BLaER1 treated with 17β-estradiol and CSF1 and Interleukin-3, amounts not matched to agents 10 nM and 100 nM (cell line): ENCODE measurements around the gene FANCI.

Source experiments
- H3K27ac ChIP-seq, 11 experiments: shearing (Covaris generic); formaldehyde crosslinking; 2 replicates each; pipeline ENCODE4 v1.8.1; 2022
- H3K27me3 ChIP-seq, 11 experiments: shearing (Covaris generic); formaldehyde crosslinking; 2 replicates each; pipeline ENCODE4 v1.8.1; 2022
- H3K36me3 ChIP-seq, 11 experiments: shearing (Covaris generic); formaldehyde crosslinking; 2 replicates each; pipeline ENCODE4 v1.8.1; 2022
- H3K4me1 ChIP-seq, 10 experiments: shearing (Covaris generic); formaldehyde crosslinking; 2 replicates each; pipeline ENCODE4 v1.8.1; 2022
- H3K4me2 ChIP-seq, 11 experiments: shearing (Covaris generic); formaldehyde crosslinking; 2 replicates each; pipeline ENCODE4 v1.8.1; 2022
- H3K4me3 ChIP-seq, 10 experiments: shearing (Covaris generic); formaldehyde crosslinking; 2 replicates each; pipeline ENCODE4 v1.8.1; 2022
- H3K9ac ChIP-seq, 11 experiments: shearing (Covaris generic); formaldehyde crosslinking; 2 replicates each; pipeline ENCODE4 v1.8.1; 2022
- H3K9me3 ChIP-seq, 11 experiments: shearing (Covaris generic); formaldehyde crosslinking; replicated peaks in 1 of 11; 2 replicates each; pipeline ENCODE4 v1.8.1; 2022
- H4K20me1 ChIP-seq, 11 experiments: shearing (Covaris generic); formaldehyde crosslinking; 2 replicates each; pipeline ENCODE4 v1.8.1; 2022
- Cebpa-rat ChIP-seq, 11 experiments: shearing (Covaris generic); IDR thresholded peaks; 2 replicates each; pipeline ENCODE4 v1.8.1; 2022

Gene FANCI

DNA sequence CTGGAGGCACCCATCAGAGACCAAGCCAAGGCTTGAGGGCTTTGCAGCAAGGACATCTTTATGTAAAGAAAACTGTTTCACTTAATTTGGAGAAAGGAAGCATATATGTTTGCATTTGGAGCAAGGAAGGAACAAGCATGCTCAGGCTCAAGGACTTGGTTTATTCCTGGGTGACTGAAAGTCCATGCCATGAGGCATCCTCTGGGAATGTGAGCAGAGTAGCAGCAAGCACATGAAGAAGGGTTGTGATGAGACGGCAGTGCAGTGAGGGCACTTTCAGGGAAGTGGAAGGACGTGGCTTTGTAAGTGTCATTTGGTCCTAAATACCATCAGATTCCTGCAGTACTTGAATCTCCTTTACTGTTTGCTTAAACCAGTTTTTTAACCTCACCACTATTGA lies 64.0 kb downstream of the FANCI start:
- Histone ChIP-seq H3K4me3 (no peak overlapping the region), H3K9ac (no peak overlapping the region), H4K20me1 (peaks cover 0 to 17% (median 0%) of the 10 kb centered on the region in 11 experiments; a peak in 5 of 22 replicates), H3K9me3 (no peaks in the 10 kb centered on the region), H3K4me2 (peak overlapping the region in 3 of 11 experiments; percentile 43 to 71 (median 66); a peak in 5 of 22 replicates), H3K27me3 (no peaks in the 10 kb centered on the region), H3K4me1 (peaks cover 0 to 57% (median 12%) of the 10 kb centered on the region in 10 experiments; a peak in 12 of 20 replicates), H3K36me3 (peaks cover 7 to 100% (median 98%) of the 10 kb centered on the region in 11 experiments; a peak in 21 of 22 replicates), H3K27ac (no peak overlapping the region)
- no peak for TF ChIP-seq Cebpa-rat (IDR thresholded peaks at IDR 0.05)

- Histone ChIP-seq H3K36me3 (peaks cover 10 to 100% (median 98%) of the 10 kb centered on the region in 11 experiments), H3K4me1 (peaks cover 0 to 57% (median 12%) of the 10 kb centered on the region in 10 experiments; a peak in 12 of 20 replicates), H3K27me3 (no peaks in the 10 kb centered on the region), H3K4me3 (no peak overlapping the region), H3K4me2 (peak overlapping the region in 2 of 11 experiments; percentile 66 to 71; a peak in 3 of 22 replicates), H3K9ac (no peak overlapping the region), H3K27ac (no peak overlapping the region), H4K20me1 (peaks cover 0 to 20% (median 0%) of the 10 kb centered on the region in 11 experiments; a peak in 5 of 22 replicates), H3K9me3 (no peaks in the 10 kb centered on the region)
- TF ChIP-seq Cebpa-rat (IDR thresholded peaks at IDR 0.05) = no peak
These were observed 64.5 kb downstream of the FANCI start for GRCh38 chr15:89308236-89308635.

GRCh38 chr15:89309993-89310392 lies 66.2 kb downstream of the FANCI start:
- H3K9me3 ChIP-seq = no peaks in the 10 kb centered on the region
- no peak overlapping the region for H3K9ac ChIP-seq
- no peak overlapping the region for H3K4me3 ChIP-seq
- H3K4me2 ChIP-seq = peak overlapping the region in 4 of 11 experiments; percentile 12 to 84 (median 56); a peak in 7 of 22 replicates
- H3K27me3 ChIP-seq = no peaks in the 10 kb centered on the region
- H3K4me1 ChIP-seq = peaks cover 0 to 57% (median 12%) of the 10 kb centered on the region in 10 experiments; a peak in 12 of 20 replicates
- no peak for TF ChIP-seq Cebpa-rat (IDR thresholded peaks at IDR 0.05)
- H3K36me3 ChIP-seq = peaks cover 15 to 100% (median 98%) of the 10 kb centered on the region in 11 experiments
- H4K20me1 ChIP-seq = peaks cover 0 to 32% (median 6%) of the 10 kb centered on the region in 11 experiments; a peak in 10 of 22 replicates
- H3K27ac ChIP-seq = peak overlapping the region in 1 of 11 experiments; percentile 7; a peak in 1 of 22 replicates

- TF ChIP-seq Cebpa-rat (IDR thresholded peaks at IDR 0.05) = no peak
- H3K36me3 ChIP-seq = peaks cover 65 to 100% (median 98%) of the 10 kb centered on the region in 11 experiments
These were observed 71.7 kb downstream of the FANCI start for GRCh38 chr15:89315375-89315929.

DNA sequence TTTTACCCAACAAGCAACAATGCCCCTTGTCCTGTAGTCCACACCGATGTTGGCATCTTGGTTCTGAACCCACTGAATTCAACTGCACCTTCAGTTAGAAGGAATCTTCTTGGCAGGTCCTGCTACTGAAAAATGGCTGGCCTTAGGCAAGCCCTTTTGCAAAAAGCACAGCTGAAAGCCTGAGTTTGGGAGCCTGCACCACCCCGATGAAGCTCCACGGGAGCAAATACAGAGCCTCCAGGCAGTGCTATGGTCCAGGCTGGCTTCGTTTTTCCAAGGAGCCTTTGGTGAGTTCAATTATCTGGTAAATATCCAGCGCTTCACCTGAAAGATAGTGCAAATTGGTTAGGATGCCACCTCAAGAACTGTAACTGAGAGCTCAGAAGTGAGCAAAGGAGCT lies 72.7 kb downstream of the FANCI start:
- TF ChIP-seq Cebpa-rat (IDR thresholded peaks at IDR 0.05) = no peak
- peaks cover 46 to 91% (median 68%) of the 10 kb centered on the region in 11 experiments for H4K20me1 ChIP-seq
- peaks cover 75 to 100% (median 99%) of the 10 kb centered on the region in 11 experiments for H3K36me3 ChIP-seq
- no peak overlapping the region for H3K9ac ChIP-seq
- no peak overlapping the region for H3K4me2 ChIP-seq
- H3K4me3 ChIP-seq = no peak overlapping the region
- no peaks in the 10 kb centered on the region for H3K9me3 ChIP-seq
- no peak overlapping the region for H3K27ac ChIP-seq
- no peaks in the 10 kb centered on the region for H3K27me3 ChIP-seq
- peaks cover 0 to 16% (median 8%) of the 10 kb centered on the region in 10 experiments; a peak in 10 of 20 replicates for H3K4me1 ChIP-seq

More at GRCh38 chr15:89315375-89315929, 71.7 kb downstream of the FANCI start:
- no peaks in the 10 kb centered on the region for H3K9me3 ChIP-seq
- peaks cover 36 to 83% (median 57%) of the 10 kb centered on the region in 11 experiments for H4K20me1 ChIP-seq
- no peak overlapping the region for H3K4me3 ChIP-seq
- no peak overlapping the region for H3K27ac ChIP-seq
- peaks cover 0 to 26% (median 10%) of the 10 kb centered on the region in 10 experiments; a peak in 14 of 20 replicates for H3K4me1 ChIP-seq
- no peaks in the 10 kb centered on the region for H3K27me3 ChIP-seq
- H3K9ac ChIP-seq = no peak overlapping the region
- H3K4me2 ChIP-seq = no peak overlapping the region

- Histone ChIP-seq H3K9ac (no peak overlapping the region), H4K20me1 (peaks cover 54 to 93% (median 75%) of the 10 kb centered on the region in 11 experiments), H3K27me3 (no peaks in the 10 kb centered on the region), H3K9me3 (no peaks in the 10 kb centered on the region), H3K36me3 (peaks cover 83 to 100% (median 99%) of the 10 kb centered on the region in 11 experiments), H3K27ac (no peak overlapping the region), H3K4me2 (no peak overlapping the region), H3K4me3 (no peak overlapping the region), H3K4me1 (peaks cover 0 to 16% (median 7%) of the 10 kb centered on the region in 10 experiments; a peak in 8 of 20 replicates)
- TF ChIP-seq Cebpa-rat (IDR thresholded peaks at IDR 0.05) = no peak
These were observed 73.5 kb downstream of the FANCI start for GRCh38 chr15:89317186-89317720.

DNA sequence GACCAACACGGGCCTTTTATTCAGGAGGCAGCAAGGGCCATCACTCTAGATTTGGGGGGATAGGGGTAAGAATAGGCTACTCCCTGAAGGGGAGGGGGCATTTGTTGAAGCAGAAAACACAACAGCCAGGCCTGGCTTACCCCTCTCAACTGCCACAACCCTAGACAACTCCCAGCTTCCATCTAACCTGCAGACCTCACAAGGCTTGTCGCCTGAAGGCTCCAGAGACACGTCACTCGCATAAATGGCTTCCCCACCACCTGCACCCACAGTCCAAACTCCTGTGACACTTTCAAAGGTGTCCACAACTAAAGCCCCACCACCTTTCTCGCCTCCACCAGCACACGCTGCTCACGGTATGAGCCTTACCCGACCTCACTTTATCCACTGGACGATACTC lies 75.9 kb downstream of the FANCI start:
- peaks cover 0 to 28% (median 13%) of the 10 kb centered on the region in 10 experiments; a peak in 17 of 20 replicates for H3K4me1 ChIP-seq
- no peaks in the 10 kb centered on the region for H3K27me3 ChIP-seq
- H3K9ac ChIP-seq = no peak overlapping the region
- H3K4me2 ChIP-seq = 0 out of 22 replicates have a peak overlapping the region, but pooled peaks of 2 of the 11 experiments have one; percentile 1 to 2
- H3K27ac ChIP-seq = peak overlapping the region in 1 of 11 experiments; percentile 30; a peak in 1 of 22 replicates
- no peak for TF ChIP-seq Cebpa-rat (IDR thresholded peaks at IDR 0.05)
- peaks cover 77 to 100% (median 97%) of the 10 kb centered on the region in 11 experiments for H4K20me1 ChIP-seq
- no peak overlapping the region for H3K4me3 ChIP-seq
- peaks cover 100% of the 10 kb centered on the region in 11 experiments for H3K36me3 ChIP-seq
- no peaks in the 10 kb centered on the region for H3K9me3 ChIP-seq

- H4K20me1 ChIP-seq = peaks cover 79 to 100% (median 97%) of the 10 kb centered on the region in 11 experiments
- no peak overlapping the region for H3K4me3 ChIP-seq
- no peak overlapping the region for H3K9ac ChIP-seq
- H3K36me3 ChIP-seq = peaks cover 97 to 100% (median 98%) of the 10 kb centered on the region in 11 experiments
- H3K9me3 ChIP-seq = no peaks in the 10 kb centered on the region
- no peak overlapping the region for H3K4me2 ChIP-seq
- H3K27ac ChIP-seq = no peak overlapping the region
- no peak for TF ChIP-seq Cebpa-rat (IDR thresholded peaks at IDR 0.05)
- H3K4me1 ChIP-seq = peaks cover 0 to 32% (median 16%) of the 10 kb centered on the region in 10 experiments; a peak in 17 of 20 replicates
- no peaks in the 10 kb centered on the region for H3K27me3 ChIP-seq
These were observed 76.4 kb downstream of the FANCI start for GRCh38 chr15:89320200-89320599.
